GM19455 (cell line): Measurements from ENCODE around the gene JMJD8.
"Not testable (repeated sequence)": the region's sequence is repeated elsewhere in the genome, so short reads cannot be mapped to it uniquely, and the experiment has no call there.

ENCODE experiments used
- ATAC-seq: cut with Tn5 transposase; IDR thresholded peaks from one replicate; pipeline ENCODE4 v1.9.1; 2021; ENCODE audit not compliant: unreplicated experiment

JMJD8 gene

GRCh38 chr16:693766-694165 is 9.6 kb upstream of the JMJD8 start:
- no peak for ATAC-seq

GRCh38 chr16:693364-693763 is 9.2 kb upstream of the JMJD8 start:
- no peak for ATAC-seq

GRCh38 chr16:692356-693108 is 8.4 kb upstream of the JMJD8 start:
- ATAC-seq: no peak

- not testable (repeated sequence) for ATAC-seq
These were observed 7.1 kb upstream of the JMJD8 start for GRCh38 chr16:691242-691641.

- no peak for ATAC-seq
These were observed 5.2 kb upstream of the JMJD8 start for GRCh38 chr16:689175-689897.

- no peak for ATAC-seq
These were observed 3.4 kb upstream of the JMJD8 start for GRCh38 chr16:687499-687898.

- no peak for ATAC-seq
These were observed 2.5 kb upstream of the JMJD8 start for GRCh38 chr16:686459-687260.

GRCh38 chr16:685967-686366 is 1.8 kb upstream of the JMJD8 start:
- ATAC-seq: no peak

GRCh38 chr16:684961-685696 is 995 bp upstream of the JMJD8 start:
- ATAC-seq: no peak

- no peak for ATAC-seq
These were observed 601 bp downstream of the JMJD8 start for GRCh38 chr16:683396-684070.

GRCh38 chr16:682493-683395 is 1.4 kb downstream of the JMJD8 start:
- no peak for ATAC-seq

- ATAC-seq: no peak
These were observed 2.2 kb downstream of the JMJD8 start for GRCh38 chr16:681746-682427.

GRCh38 chr16:680967-681745 is 3.0 kb downstream of the JMJD8 start:
- ATAC-seq: no peak

- no peak for ATAC-seq
These were observed 3.5 kb downstream of the JMJD8 start for GRCh38 chr16:680625-680945.

GRCh38 chr16:679814-680624 is 4.1 kb downstream of the JMJD8 start, which contains the start of gene STUB1:
TSS of gene STUB1 (plus strand) at chr16:680410. CDS start at chr16:680526, 116 bp downstream.
- no peak for ATAC-seq

- no peak for ATAC-seq
These were observed 5.0 kb downstream of the JMJD8 start for GRCh38 chr16:678858-679813.
